T47D (cell line): ENCODE measurements around the gene ASF1B.

Source experiments
- DNase-seq, 2 experiments: peaks; one replicate each; pipeline versions ENCODE4 v3.0.0 to v3.0.0-alpha.2; 2011 to 2012; ENCODE audit warnings: low read depth in 1 of 2, low spot score in 1 of 2
- JUND ChIP-seq: IDR thresholded peaks from 2 replicates; pipeline ENCODE4 v1.6.1; 2012; ENCODE audit warnings: low read depth
- in situ Hi-C: cut with HindIII; loops from 2 replicates; pipeline ENCODE4 v1.10.0; 2016; ENCODE audit warnings: low sequenced_read_pairs, low pct_unique_long_range_greater_than_20kb

Gene ASF1B

GRCh38 chr19:14116918-14117578, 19.3 kb downstream of the ASF1B start:
- no peak for TF ChIP-seq JUND
- no peak for DNase-seq
- in situ Hi-C loops = no loop called here

- no peak for TF ChIP-seq JUND
- in situ Hi-C loops = no loop called here
- no peak for DNase-seq
Measured at GRCh38 chr19:14116525-14116917, 19.9 kb downstream of the ASF1B start.

- DNase-seq = no peak
- in situ Hi-C loops = no loop called here
- no peak for TF ChIP-seq JUND
Measured at GRCh38 chr19:14115756-14116155, 20.6 kb downstream of the ASF1B start.

GRCh38 chr19:14114854-14115253, 21.5 kb downstream of the ASF1B start:
- in situ Hi-C loops = no loop called here
- peak in 1 of 2 experiments; percentile 47 for DNase-seq
- no peak for TF ChIP-seq JUND

GRCh38 chr19:14114439-14114838, 21.9 kb downstream of the ASF1B start:
- no peak for DNase-seq
- TF ChIP-seq JUND = no peak
- in situ Hi-C loops = no loop called here

GRCh38 chr19:14113762-14114414, 22.5 kb downstream of the ASF1B start:
- in situ Hi-C loops = no loop called here
- DNase-seq = peak in 1 of 2 experiments; percentile 52
- no peak for TF ChIP-seq JUND

GRCh38 chr19:14112809-14113385, 23.5 kb downstream of the ASF1B start:
- no peak for DNase-seq
- TF ChIP-seq JUND = no peak
- in situ Hi-C loops = no loop called here

- in situ Hi-C loops = no loop called here
- DNase-seq = peak in 1 of 2 experiments; percentile 55
- no peak for TF ChIP-seq JUND
Measured at GRCh38 chr19:14112051-14112808, 24.2 kb downstream of the ASF1B start.

GRCh38 chr19:14111486-14111885, 24.9 kb downstream of the ASF1B start:
- no peak for DNase-seq
- in situ Hi-C loops = no loop called here
- no peak for TF ChIP-seq JUND

- in situ Hi-C loops = no loop called here
- no peak for TF ChIP-seq JUND
- DNase-seq = no peak
Measured at GRCh38 chr19:14110650-14111049, 25.7 kb downstream of the ASF1B start.

- no peak for TF ChIP-seq JUND
- DNase-seq = no peak
- in situ Hi-C loops = no loop called here
Measured at GRCh38 chr19:14107581-14108461, 28.6 kb downstream of the ASF1B start.

GRCh38 chr19:14106840-14107239, 29.5 kb downstream of the ASF1B start:
- DNase-seq = no peak
- no peak for TF ChIP-seq JUND
- in situ Hi-C loops = no loop called here
